Thymus (tissue), 11 donors: ENCODE measurements around the gene HK1. TPM values are rescaled to one million over a fixed set of nuclear protein-coding genes. Genes with fewer than 3 reads are reported as not detected.
A peak's percentile ranks its signal among the peaks of the same experiment; 100 is the strongest.

ENCODE experiments used
- DNase-seq, 9 donors: peaks; one replicate each; pipeline ENCODE4 v3.0.0-alpha.2; 2013; ENCODE audit warnings: low spot score in 9 of 9, low read depth in 6 of 9, missing footprints in 1 of 9
- H3K27ac ChIP-seq, 2 donors: one replicate each; pipeline ENCODE4 v1.5.1; 2013; ENCODE audit warnings: control low read depth in 1 of 2, low read depth in 1 of 2, low read length in 1 of 2, mild to moderate bottlenecking in 1 of 2, moderate library complexity in 1 of 2
- H3K27me3 ChIP-seq, 2 donors: one replicate each; pipeline ENCODE4 v1.5.1; 2013; ENCODE audit warnings: low read length in 1 of 2; ENCODE audit not compliant: control insufficient read depth in 2 of 2, insufficient read depth in 1 of 2
- H3K36me3 ChIP-seq, 2 donors: one replicate each; pipeline ENCODE4 v1.5.1; 2013; ENCODE audit warnings: low read length in 1 of 2, mild to moderate bottlenecking in 1 of 2, moderate library complexity in 1 of 2; ENCODE audit not compliant: control insufficient read depth in 2 of 2, insufficient read depth in 2 of 2
- H3K4me1 ChIP-seq, 2 donors: one replicate each; pipeline ENCODE4 v1.5.1; 2013; ENCODE audit warnings: low read length in 2 of 2; ENCODE audit not compliant: control insufficient read depth in 2 of 2, insufficient read depth in 2 of 2
- H3K4me3 ChIP-seq, 2 donors: one replicate each; pipeline ENCODE4 v1.5.1; 2013; ENCODE audit warnings: low read length in 2 of 2, control low read depth in 1 of 2, mild to moderate bottlenecking in 1 of 2
- H3K9me3 ChIP-seq, 2 donors: one replicate each; pipeline ENCODE4 v1.5.1; 2013; ENCODE audit warnings: low read length in 1 of 2, mild to moderate bottlenecking in 1 of 2; ENCODE audit not compliant: control insufficient read depth in 2 of 2, insufficient read depth in 1 of 2
- WGBS: extraction: QIAGEN DNeasy Blood & Tissue Kit; methylation state at CpG from one replicate; pipeline ENCODE4 v1.1.7; 2013; 5-methylcytosine and 5-hydroxymethylcytosine counted together
- polyA plus RNA-seq: library from polyadenylated mRNA; stranded (reverse); fragments of 200-250 nt; gene quantifications from one replicate; pipeline ENCODE4 v1.2.3, GENCODE V29; 2013
- total RNA-seq: library from RNA; stranded (reverse); fragments of 120-200 nt; gene quantifications from one replicate; pipeline ENCODE4 v1.2.4, GENCODE V29; 2013
- donor health status: healthy.

Gene HK1
- total and polyA plus RNA-seq, 2 donors = 33.7 to 52.6 TPM

- H3K4me3 ChIP-seq = no peak overlapping the region
- no peaks in the 10 kb centered on the region for H3K27me3 ChIP-seq
- 35% methylated on average over 19 of the region's 19 CpGs for WGBS
- peaks cover 1 to 4% of the 10 kb centered on the region in 2 donors for H3K9me3 ChIP-seq
- DNase-seq = peak in 5 of 9 donors; percentile 55 to 87 (median 74)
- H3K36me3 ChIP-seq = peaks cover 48 to 77% of the 10 kb centered on the region in 2 donors
- peak overlapping the region; percentile 67 to 72 for H3K27ac ChIP-seq
- H3K4me1 ChIP-seq = peaks cover 27 to 40% of the 10 kb centered on the region in 2 donors
Observed at GRCh38 chr10:69375307-69376151, 97.2 kb downstream of the HK1 start.

DNA sequence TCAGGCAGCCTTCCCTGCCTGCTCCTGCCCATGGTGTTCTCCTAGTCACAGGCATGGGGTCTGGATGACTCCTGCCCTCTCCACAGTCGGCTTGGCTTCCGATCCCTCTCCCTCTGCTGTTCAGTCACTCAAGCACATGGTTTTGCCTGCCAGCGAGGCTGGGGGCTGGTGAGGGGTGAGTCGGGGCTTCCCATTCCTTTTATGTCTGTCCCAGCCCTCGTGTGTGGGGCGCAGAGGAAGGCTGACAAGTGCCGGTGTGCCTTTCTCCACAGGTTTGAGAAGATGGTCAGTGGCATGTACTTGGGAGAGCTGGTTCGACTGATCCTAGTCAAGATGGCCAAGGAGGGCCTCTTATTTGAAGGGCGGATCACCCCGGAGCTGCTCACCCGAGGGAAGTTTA, 98.4 kb downstream of the HK1 start:
- peaks cover 27 to 40% of the 10 kb centered on the region in 2 donors for H3K4me1 ChIP-seq
- H3K27me3 ChIP-seq = no peaks in the 10 kb centered on the region
- peaks cover 1 to 4% of the 10 kb centered on the region in 2 donors for H3K9me3 ChIP-seq
- WGBS = 98% methylated on average over 11 of the region's 11 CpGs
- H3K27ac ChIP-seq = no peak overlapping the region
- DNase-seq = no peak
- H3K4me3 ChIP-seq = no peak overlapping the region
- H3K36me3 ChIP-seq = peaks cover 42 to 75% of the 10 kb centered on the region in 2 donors

DNA sequence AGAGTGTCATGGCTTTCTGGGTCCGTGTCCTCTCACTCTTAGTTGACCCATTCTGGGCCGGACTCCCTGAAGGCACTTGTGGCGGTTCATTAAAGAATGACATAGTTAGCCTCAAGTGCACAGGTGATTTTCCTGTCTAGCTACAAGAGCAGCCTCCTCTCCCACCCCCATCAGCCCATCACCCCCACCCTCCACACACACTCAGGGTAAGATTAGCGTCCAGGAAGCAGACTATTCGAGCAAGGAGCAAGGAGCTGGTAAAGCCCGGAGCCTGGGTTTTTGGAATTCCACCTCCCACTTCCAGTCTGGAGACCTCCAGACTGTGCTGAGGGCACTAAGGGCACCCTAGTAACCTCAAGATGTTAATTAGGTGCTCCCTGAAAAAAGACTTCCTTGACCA, 98.9 kb downstream of the HK1 start:
- DNase-seq = no peak
- 98% methylated on average over 6 of the region's 6 CpGs for WGBS
- peaks cover 27 to 40% of the 10 kb centered on the region in 2 donors for H3K4me1 ChIP-seq
- H3K9me3 ChIP-seq = peaks cover 1 to 4% of the 10 kb centered on the region in 2 donors
- H3K4me3 ChIP-seq = no peak overlapping the region
- peaks cover 41 to 72% of the 10 kb centered on the region in 2 donors for H3K36me3 ChIP-seq
- no peak overlapping the region for H3K27ac ChIP-seq
- no peaks in the 10 kb centered on the region for H3K27me3 ChIP-seq

- Histone ChIP-seq H3K36me3 (peaks cover 48 to 75% of the 10 kb centered on the region in 2 donors), H3K4me3 (no peak overlapping the region), H3K9me3 (peaks cover 1 to 4% of the 10 kb centered on the region in 2 donors), H3K4me1 (peaks cover 27 to 40% of the 10 kb centered on the region in 2 donors), H3K27me3 (no peaks in the 10 kb centered on the region), H3K27ac (no peak overlapping the region)
- no peak for DNase-seq
- 89% methylated on average over 3 of the region's 3 CpGs for WGBS
Observed at GRCh38 chr10:69377933-69378332, 99.6 kb downstream of the HK1 start.

GRCh38 chr10:69379800-69380199, 101.5 kb downstream of the HK1 start:
- 99% methylated on average over 16 of the region's 16 CpGs for WGBS
- DNase-seq = no peak
- H3K36me3 ChIP-seq = peaks cover 62 to 75% of the 10 kb centered on the region in 2 donors
- H3K4me1 ChIP-seq = peaks cover 16 to 31% of the 10 kb centered on the region in 2 donors
- no peaks in the 10 kb centered on the region for H3K27me3 ChIP-seq
- peaks cover 1 to 4% of the 10 kb centered on the region in 2 donors for H3K9me3 ChIP-seq
- H3K4me3 ChIP-seq = no peak overlapping the region
- H3K27ac ChIP-seq = no peak overlapping the region

- Histone ChIP-seq H3K27me3 (no peaks in the 10 kb centered on the region), H3K4me1 (peaks cover 0 to 9% of the 10 kb centered on the region in 2 donors), H3K4me3 (no peak overlapping the region), H3K9me3 (peaks cover 1 to 4% of the 10 kb centered on the region in 2 donors), H3K27ac (no peak overlapping the region), H3K36me3 (peaks cover 73 to 85% of the 10 kb centered on the region in 2 donors)
- 97% methylated on average over 26 of the region's 26 CpGs for WGBS
- no peak for DNase-seq
Observed at GRCh38 chr10:69382382-69383117, 104.3 kb downstream of the HK1 start.

GRCh38 chr10:69383558-69383957, 105.3 kb downstream of the HK1 start:
- DNase-seq = no peak
- 77% methylated on average over 3 of the region's 3 CpGs for WGBS
- peaks cover 1 to 4% of the 10 kb centered on the region in 2 donors for H3K9me3 ChIP-seq
- H3K27me3 ChIP-seq = no peaks in the 10 kb centered on the region
- H3K4me3 ChIP-seq = no peak overlapping the region
- peaks cover 0 to 5% of the 10 kb centered on the region in 2 donors for H3K4me1 ChIP-seq
- peaks cover 74 to 86% of the 10 kb centered on the region in 2 donors for H3K36me3 ChIP-seq
- H3K27ac ChIP-seq = peak overlapping the region in 1 of 2 donors; percentile 56

GRCh38 chr10:69384320-69384719, 106.0 kb downstream of the HK1 start:
- Histone ChIP-seq H3K9me3 (peaks cover 1 to 3% of the 10 kb centered on the region in 2 donors), H3K4me3 (no peak overlapping the region), H3K27ac (no peak overlapping the region), H3K4me1 (peaks cover 0 to 7% of the 10 kb centered on the region in 2 donors), H3K36me3 (peaks cover 77 to 90% of the 10 kb centered on the region in 2 donors), H3K27me3 (no peaks in the 10 kb centered on the region)
- over 99% methylated on average over 10 of the region's 10 CpGs for WGBS
- DNase-seq = no peak
